GM23338 (cell line): ENCODE measurements around the gene KCNJ10. TPM values are rescaled to one million over a fixed set of nuclear protein-coding genes. Genes with fewer than 3 reads are reported as not detected.

Experiments used
- ATAC-seq: fragments of 200-7000 bp; cut with Tn5 transposase; 3 replicates; pipeline ENCODE4 v1.9.1; 2020
- DNase-seq: peaks from one replicate; pipeline ENCODE4 v3.0.0-alpha.2; 2015; ENCODE audit warnings: low spot score
- H2AFZ ChIP-seq: fragments of 200-600 bp; sonication (generic); 2 replicates; pipeline ENCODE4 v1.8.0; 2016; ENCODE audit warnings: antibody characterized with exemption, mild to moderate bottlenecking, moderate library complexity
- H3F3A ChIP-seq: fragments of 200-600 bp; sonication (generic); replicated peaks from 2 replicates; pipeline ENCODE4 v1.8.0; 2017; ENCODE audit warnings: antibody characterized with exemption, mixed run types, low read depth
- H3K27ac ChIP-seq: fragments of 200-600 bp; sonication (generic); 2 replicates; pipeline ENCODE4 v1.6.1; 2016; ENCODE audit warnings: low read depth
- H3K27me3 ChIP-seq: fragments of 200-600 bp; sonication (generic); 2 replicates; pipeline ENCODE4 v1.8.0; 2016; ENCODE audit warnings: mild to moderate bottlenecking, mixed run types, moderate library complexity; ENCODE audit not compliant: insufficient read depth
- H3K36me3 ChIP-seq: fragments of 200-600 bp; sonication (generic); 2 replicates; pipeline ENCODE4 v1.8.0; 2016; ENCODE audit warnings: mild to moderate bottlenecking; ENCODE audit not compliant: insufficient read depth
- H3K4me1 ChIP-seq: fragments of 200-600 bp; sonication (generic); 2 replicates; pipeline ENCODE4 v1.8.0; 2016; ENCODE audit warnings: mild to moderate bottlenecking, moderate library complexity; ENCODE audit not compliant: insufficient read depth
- H3K4me2 ChIP-seq: fragments of 200-600 bp; sonication (generic); 2 replicates; pipeline ENCODE4 v1.7.1; 2017; ENCODE audit warnings: mixed run types
- H3K4me3 ChIP-seq: fragments of 200-600 bp; sonication (generic); 2 replicates; pipeline ENCODE4 v1.6.1; 2016; ENCODE audit warnings: mixed run types
- H3K79me2 ChIP-seq: fragments of 200-600 bp; sonication (generic); replicated peaks from 2 replicates; pipeline ENCODE4 v1.8.0; 2017; ENCODE audit warnings: mild to moderate bottlenecking; ENCODE audit not compliant: insufficient read depth
- H3K9me2 ChIP-seq: fragments of 200-600 bp; sonication (generic); 2 replicates; pipeline ENCODE4 v1.8.0; 2017; ENCODE audit not compliant: insufficient read depth
- H4K20me1 ChIP-seq: fragments of 200-600 bp; sonication (generic); replicated peaks from 2 replicates; pipeline ENCODE4 v1.8.0; 2017; ENCODE audit warnings: mild to moderate bottlenecking; ENCODE audit not compliant: insufficient read depth
- H3K27ac Mint-ChIP-seq: 2 replicates; pipeline ENCODE4 v1.8.0; 2020; ENCODE audit warnings: inconsistent platforms, mild to moderate bottlenecking, moderate library complexity, mixed read lengths
- H3K27me3 Mint-ChIP-seq: 3 replicates; pipeline ENCODE4 v1.8.0; 2022; ENCODE audit warnings: low read depth, mild to moderate bottlenecking, moderate library complexity, mixed read lengths, inconsistent platforms; ENCODE audit not compliant: insufficient read depth, poor library complexity
- H3K36me3 Mint-ChIP-seq: 3 replicates; pipeline ENCODE4 v1.8.0; 2021; ENCODE audit warnings: low read depth, mild to moderate bottlenecking, inconsistent platforms, moderate library complexity, mixed read lengths
- H3K4me1 Mint-ChIP-seq: 3 replicates; pipeline ENCODE4 v1.8.0; 2020; ENCODE audit warnings: mild to moderate bottlenecking, inconsistent platforms, mixed read lengths
- H3K4me3 Mint-ChIP-seq: 3 replicates; pipeline ENCODE4 v1.8.0; 2021; ENCODE audit warnings: moderate library complexity, mild to moderate bottlenecking, inconsistent platforms, mixed read lengths
- H3K9me3 Mint-ChIP-seq: 3 replicates; pipeline ENCODE4 v1.8.0; 2020; ENCODE audit warnings: moderate library complexity, mild to moderate bottlenecking, inconsistent platforms, mixed read lengths
- CREB1 ChIP-seq: fragments of 250-450 bp; sonication (Bioruptor Pico); IDR thresholded peaks from 2 replicates; pipeline ENCODE4 v1.5.0; 2020; ENCODE audit warnings: low read depth, mild to moderate bottlenecking, moderate library complexity
- EZH2phosphoT487 ChIP-seq: fragments of 200-600 bp; sonication (generic); IDR thresholded peaks from one replicate; pipeline ENCODE4 v1.8.1; 2018; ENCODE audit warnings: antibody characterized with exemption; ENCODE audit not compliant: unreplicated experiment
- ZNF114 ChIP-seq: fragments of 250-450 bp; sonication (Bioruptor Pico); IDR thresholded peaks from 2 replicates; pipeline ENCODE4 v1.5.0; 2020; ENCODE audit warnings: mild to moderate bottlenecking, moderate library complexity
- ZNF331 ChIP-seq: fragments of 250-450 bp; sonication (Bioruptor Pico); IDR thresholded peaks from 2 replicates; pipeline ENCODE4 v1.5.0; 2020; ENCODE audit warnings: low read depth, mild to moderate bottlenecking, moderate library complexity
- ZNF462 ChIP-seq: fragments of 250-450 bp; sonication (Bioruptor Pico); IDR thresholded peaks from 2 replicates; pipeline ENCODE4 v1.5.0; 2020; ENCODE audit warnings: mild to moderate bottlenecking, moderate library complexity
- polyA plus RNA-seq: library from polyadenylated mRNA; unstranded; fragments of >200 nt; fragmentation: Nextera tagmentation; extraction: Ambion mirVana; gene quantifications from 2 replicates; pipeline ENCODE4 v1.2.1, GENCODE V29; 2016
- total RNA-seq: library from RNA; depleted of rRNA; stranded (reverse); fragments of >200 nt; shearing (Covaris generic); gene quantifications from 2 replicates; pipeline ENCODE4 v1.2.3, GENCODE V29; 2014

KCNJ10 gene
- total and polyA plus RNA-seq, 2 experiments from 2014 or later, result 1.4 to 2.8 TPM

- TF ChIP-seq ZNF462 (CRISPR knock-in tag), result no peak
Observed at GRCh38 chr1:159955456-159955855, 114.5 kb downstream of the KCNJ10 start (continued).

GRCh38 chr1:159953536-159954515 lies 116.1 kb downstream of the KCNJ10 start, which contains the start of gene SLAMF9:
SLAMF9 (minus strand) TSS chr1:159954237; CDS start chr1:159954137, 100 bp downstream.
- Mint-ChIP-seq H3K9me3 (no peaks in the 10 kb centered on the region), H3K36me3 (no peaks in the 10 kb centered on the region), H3K4me3 (no peak within 1 kb of the TSS), H3K27me3 (peaks cover 7% of the 10 kb centered on the region), H3K27ac (no peak within 1 kb of the TSS), H3K4me1 (no peaks in the 10 kb centered on the region)
- Histone ChIP-seq H3K9me2 (peaks cover 4% of the 10 kb centered on the region; the same call in 1 of the 2 replicates), H4K20me1 (no peaks in the 10 kb centered on the region), H3K36me3 (no peaks in the 10 kb centered on the region), H3K4me3 (no peak within 1 kb of the TSS), H3K27me3 (no peaks in the 10 kb centered on the region), H3K4me2 (no peak within 1 kb of the TSS), H3K27ac (no peak within 1 kb of the TSS), H3K4me1 (no peaks in the 10 kb centered on the region), H3F3A (no peaks in the 10 kb centered on the region), H3K79me2 (no peaks in the 10 kb centered on the region), H2AFZ (no peak within 1 kb of the TSS)
- DNase-seq, result no peak
- no peak for ATAC-seq
- TF ChIP-seq EZH2phosphoT487, result no peak
- no peak for TF ChIP-seq ZNF462 (CRISPR knock-in tag)
- TF ChIP-seq ZNF114 (CRISPR knock-in tag), result no peak
- TF ChIP-seq CREB1 (CRISPR knock-in tag), result no peak
- no peak for TF ChIP-seq ZNF331
